ENCODE data around the gene COL6A1.

COL6A1 gene

DNA sequence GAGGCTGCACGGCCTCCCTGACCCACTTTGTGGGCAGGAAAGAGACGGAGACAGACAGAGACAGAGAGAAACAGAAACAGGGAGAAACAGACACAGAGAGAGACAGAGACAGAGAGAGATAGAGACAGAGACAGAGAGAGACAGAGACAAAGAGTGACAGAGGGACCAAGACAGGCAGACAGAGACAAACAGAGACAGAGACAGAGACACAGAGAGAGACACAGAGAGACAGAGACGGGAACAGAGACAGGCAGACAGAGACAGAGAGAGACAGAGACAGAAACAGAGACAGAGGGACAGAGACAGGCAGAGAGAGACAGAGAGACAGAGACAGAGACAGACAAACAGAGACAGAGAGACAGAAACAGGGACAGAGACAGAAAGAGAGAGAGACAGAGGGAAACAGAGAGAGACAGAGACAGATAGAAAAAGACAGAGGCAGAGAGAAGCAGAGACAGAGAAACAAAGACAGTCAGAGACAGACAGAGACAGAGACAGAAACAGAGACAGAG lies 3.1 kb downstream of the COL6A1 start:
- TF ChIP-seq, protein P1, sequence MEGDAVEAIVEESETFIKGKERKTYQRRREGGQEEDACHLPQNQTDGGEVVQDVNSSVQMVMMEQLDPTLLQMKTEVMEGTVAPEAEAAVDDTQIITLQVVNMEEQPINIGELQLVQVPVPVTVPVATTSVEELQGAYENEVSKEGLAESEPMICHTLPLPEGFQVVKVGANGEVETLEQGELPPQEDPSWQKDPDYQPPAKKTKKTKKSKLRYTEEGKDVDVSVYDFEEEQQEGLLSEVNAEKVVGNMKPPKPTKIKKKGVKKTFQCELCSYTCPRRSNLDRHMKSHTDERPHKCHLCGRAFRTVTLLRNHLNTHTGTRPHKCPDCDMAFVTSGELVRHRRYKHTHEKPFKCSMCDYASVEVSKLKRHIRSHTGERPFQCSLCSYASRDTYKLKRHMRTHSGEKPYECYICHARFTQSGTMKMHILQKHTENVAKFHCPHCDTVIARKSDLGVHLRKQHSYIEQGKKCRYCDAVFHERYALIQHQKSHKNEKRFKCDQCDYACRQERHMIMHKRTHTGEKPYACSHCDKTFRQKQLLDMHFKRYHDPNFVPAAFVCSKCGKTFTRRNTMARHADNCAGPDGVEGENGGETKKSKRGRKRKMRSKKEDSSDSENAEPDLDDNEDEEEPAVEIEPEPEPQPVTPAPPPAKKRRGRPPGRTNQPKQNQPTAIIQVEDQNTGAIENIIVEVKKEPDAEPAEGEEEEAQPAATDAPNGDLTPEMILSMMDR (conservative IDR thresholded peaks at IDR 0.05; ENCODE audit: low read depth, low read length) = no peak
- Histone ChIP-seq H3K4me1 (ENCODE audit: low read depth, poor library complexity, severe bottlenecking) (no peaks in the 10 kb centered on the region), H3K4me3 (IDR thresholded peaks at IDR 0.05; ENCODE audit: insufficient read depth, low read depth, low read length) (no peak overlapping the region), H3K27ac (no peak overlapping the region), H4K20me1 (ENCODE audit: insufficient read depth) (no peaks in the 10 kb centered on the region), H3K9ac (no peak overlapping the region), H3K79me2 (ENCODE audit: insufficient read depth, low read depth) (no peaks in the 10 kb centered on the region), H3K27me3 (ENCODE audit: insufficient read depth, low read depth) (peaks cover 26% of the 10 kb centered on the region; the same call in 1 of the 2 replicates), H3K36me3 (ENCODE audit: insufficient read depth) (no peaks in the 10 kb centered on the region), H2AFZ (ENCODE audit: low read depth) (no peak overlapping the region), H3K4me2 (no peak overlapping the region)

DNA sequence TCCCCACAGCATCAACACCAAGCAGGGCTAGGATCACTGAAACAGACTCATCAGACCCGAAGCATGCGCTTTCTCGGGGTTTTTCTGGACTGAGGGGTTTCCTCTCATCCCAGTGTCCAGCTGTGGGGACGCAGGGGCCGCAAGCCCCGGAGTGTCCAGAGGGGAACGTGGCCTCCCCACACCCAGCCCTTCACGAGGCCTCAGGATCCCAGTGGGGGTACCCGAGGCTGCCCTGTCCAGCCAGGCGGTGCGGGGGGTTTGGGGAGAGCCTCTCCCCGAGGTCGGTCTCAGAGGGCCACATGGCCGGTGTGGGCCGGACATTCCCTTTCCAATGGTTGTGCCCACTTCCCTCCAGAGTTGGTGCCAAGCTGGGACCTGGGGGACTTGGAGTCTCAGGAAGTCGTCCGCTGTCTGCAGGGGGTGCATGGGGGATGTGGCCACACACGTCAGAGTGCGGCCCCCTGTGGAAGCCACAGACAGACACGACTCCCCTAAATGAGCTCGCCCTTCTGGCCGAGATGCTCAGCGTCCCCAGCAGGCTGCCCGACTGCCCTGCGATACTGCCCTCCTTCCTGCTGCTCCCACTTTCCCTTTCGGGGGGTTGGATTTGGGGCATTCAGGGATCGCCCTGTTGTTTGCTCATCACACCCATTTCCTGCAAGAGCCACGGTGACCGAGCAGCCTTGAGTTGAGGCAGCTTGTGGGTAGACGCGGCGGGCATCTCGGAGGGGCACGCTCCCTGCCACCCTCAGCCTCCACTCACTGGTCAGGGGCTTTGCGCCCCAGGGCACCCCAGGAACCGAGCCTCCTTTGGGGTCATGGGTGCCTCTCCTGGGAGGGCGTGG lies 4.1 kb downstream of the COL6A1 start:
- H3K36me3 ChIP-seq (ENCODE audit: insufficient read depth) = no peaks in the 10 kb centered on the region
- no peak overlapping the region for H3K9ac ChIP-seq
- H3K79me2 ChIP-seq (ENCODE audit: insufficient read depth, low read depth) = no peaks in the 10 kb centered on the region
- no peak overlapping the region for H3K4me2 ChIP-seq
- H3K27ac ChIP-seq = no peak overlapping the region
- TF ChIP-seq, protein P1 (conservative IDR thresholded peaks at IDR 0.05; ENCODE audit: low read depth, low read length) = no peak
- H4K20me1 ChIP-seq (ENCODE audit: insufficient read depth) = no peaks in the 10 kb centered on the region
- no peaks in the 10 kb centered on the region for H3K4me1 ChIP-seq (ENCODE audit: low read depth, poor library complexity, severe bottlenecking)
- no peak overlapping the region for H2AFZ ChIP-seq (ENCODE audit: low read depth)
- H3K27me3 ChIP-seq (ENCODE audit: insufficient read depth, low read depth) = peaks cover 23% of the 10 kb centered on the region; the same call in 1 of the 2 replicates
- H3K4me3 ChIP-seq (IDR thresholded peaks at IDR 0.05; ENCODE audit: insufficient read depth, low read depth, low read length) = no peak overlapping the region

DNA sequence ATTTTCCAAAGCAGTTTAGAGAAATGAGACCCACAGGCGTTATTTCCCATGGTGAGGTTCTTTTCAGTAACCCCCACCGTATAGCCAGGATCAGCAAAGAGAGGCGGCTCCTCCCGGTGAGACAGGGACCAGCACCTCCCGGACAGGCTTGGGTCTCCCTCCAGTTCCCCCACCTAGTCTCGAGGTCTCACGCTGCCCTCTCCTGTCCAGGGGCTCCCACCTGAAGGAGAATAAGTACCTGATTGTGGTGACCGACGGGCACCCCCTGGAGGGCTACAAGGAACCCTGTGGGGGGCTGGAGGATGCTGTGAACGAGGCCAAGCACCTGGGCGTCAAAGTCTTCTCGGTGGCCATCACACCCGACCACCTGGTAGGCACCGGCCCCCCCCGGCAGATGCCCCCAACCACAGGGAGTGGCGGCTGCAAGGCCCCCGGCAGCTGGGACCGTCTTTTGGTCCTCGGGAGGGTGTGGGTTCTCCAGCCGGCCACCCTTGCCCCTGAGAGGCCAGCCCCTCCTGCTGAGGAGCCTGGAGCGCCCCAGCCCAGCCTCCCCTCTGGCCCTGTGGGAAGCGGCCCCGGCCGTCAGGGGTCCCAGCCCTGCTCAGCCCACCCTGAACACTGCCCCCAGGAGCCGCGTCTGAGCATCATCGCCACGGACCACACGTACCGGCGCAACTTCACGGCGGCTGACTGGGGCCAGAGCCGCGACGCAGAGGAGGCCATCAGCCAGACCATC lies 4.9 kb downstream of the COL6A1 start:
- H4K20me1 ChIP-seq (ENCODE audit: insufficient read depth) = no peaks in the 10 kb centered on the region
- H3K27ac ChIP-seq = no peak overlapping the region
- H3K9ac ChIP-seq = no peak overlapping the region
- TF ChIP-seq, protein P1 (conservative IDR thresholded peaks at IDR 0.05; ENCODE audit: low read depth, low read length) = no peak
- H3K79me2 ChIP-seq (ENCODE audit: insufficient read depth, low read depth) = no peaks in the 10 kb centered on the region
- H3K4me2 ChIP-seq = no peak overlapping the region
- H3K27me3 ChIP-seq (ENCODE audit: insufficient read depth, low read depth) = peaks cover 28% of the 10 kb centered on the region
- no peak overlapping the region for H2AFZ ChIP-seq (ENCODE audit: low read depth)
- H3K36me3 ChIP-seq (ENCODE audit: insufficient read depth) = no peaks in the 10 kb centered on the region
- no peaks in the 10 kb centered on the region for H3K4me1 ChIP-seq (ENCODE audit: low read depth, poor library complexity, severe bottlenecking)
- H3K4me3 ChIP-seq (IDR thresholded peaks at IDR 0.05; ENCODE audit: insufficient read depth, low read depth, low read length) = no peak overlapping the region

DNA sequence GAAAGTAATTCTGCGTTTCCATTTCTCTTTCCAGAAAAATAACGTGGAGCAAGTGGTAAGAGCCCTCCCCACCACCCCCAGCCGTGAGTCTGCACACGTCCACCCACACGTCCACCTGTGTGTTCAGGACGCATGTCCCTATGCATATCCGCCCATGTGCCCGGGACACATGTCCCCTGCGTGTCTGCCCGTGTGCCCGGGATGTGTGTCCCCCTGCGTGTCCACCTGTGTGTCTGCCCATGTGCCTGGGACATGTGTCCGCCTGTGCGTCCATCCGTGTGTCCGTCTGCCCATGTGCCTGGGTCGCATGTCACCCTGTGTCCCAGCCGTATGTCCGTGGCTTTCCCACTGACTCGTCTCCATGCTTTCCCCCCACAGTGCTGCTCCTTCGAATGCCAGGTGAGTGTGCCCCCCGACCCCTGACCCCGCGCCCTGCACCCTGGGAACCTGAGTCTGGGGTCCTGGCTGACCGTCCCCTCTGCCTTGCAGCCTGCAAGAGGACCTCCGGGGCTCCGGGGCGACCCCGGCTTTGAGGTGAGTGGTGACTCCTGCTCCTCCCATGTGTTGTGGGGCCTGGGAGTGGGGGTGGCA lies 5.6 kb downstream of the COL6A1 start:
- no peak overlapping the region for H3K27ac ChIP-seq
- no peaks in the 10 kb centered on the region for H3K79me2 ChIP-seq (ENCODE audit: insufficient read depth, low read depth)
- no peaks in the 10 kb centered on the region for H3K36me3 ChIP-seq (ENCODE audit: insufficient read depth)
- H2AFZ ChIP-seq (ENCODE audit: low read depth) = no peak overlapping the region
- no peak overlapping the region for H3K4me3 ChIP-seq (IDR thresholded peaks at IDR 0.05; ENCODE audit: insufficient read depth, low read depth, low read length)
- no peak overlapping the region for H3K9ac ChIP-seq
- H4K20me1 ChIP-seq (ENCODE audit: insufficient read depth) = no peaks in the 10 kb centered on the region
- TF ChIP-seq, protein P1 (conservative IDR thresholded peaks at IDR 0.05; ENCODE audit: low read depth, low read length) = no peak
- H3K4me1 ChIP-seq (ENCODE audit: low read depth, poor library complexity, severe bottlenecking) = no peaks in the 10 kb centered on the region
- H3K27me3 ChIP-seq (ENCODE audit: insufficient read depth, low read depth) = peaks cover 35% of the 10 kb centered on the region
- H3K4me2 ChIP-seq = no peak overlapping the region

Measured in KMS-11 (cell line).